ENCODE data around the gene AP1S2. TPM values are rescaled to one million over a fixed set of nuclear protein-coding genes. Genes with fewer than 3 reads are reported as not detected.

The AP1S2 gene
- total and polyA plus RNA-seq, 9 of the 15 experiments (the other 6 are each of a cell fraction or from before 2014, with no cell fraction given), result 11.1 to 64.2 (median 25.8) TPM

GRCh38 chrX:15854080-15854655, 445 bp downstream of the AP1S2 start (continued):
- TF ChIP-seq HDGF (IDR thresholded peaks at IDR 0.05) (no peak), ZNF668 (CRISPR knock-in tag; IDR thresholded peaks at IDR 0.05) (no peak), BRF1 (IDR thresholded peaks at IDR 0.05; ENCODE audit: borderline replicate concordance, extremely low read depth, insufficient read length) (no peak), EGR1 (conservative IDR thresholded peaks at IDR 0.05) (peak; percentile 45), XRCC4 (IDR thresholded peaks at IDR 0.05; ENCODE audit: extremely low read depth, insufficient read depth, insufficient read length) (no peak), EP400 (IDR thresholded peaks at IDR 0.05) (no peak), RCOR1 (IDR thresholded peaks at IDR 0.05; ENCODE audit: borderline replicate concordance in 1 of 2, low read depth in 2 of 2, low read length in 2 of 2) (peak in 1 of 2 experiments; percentile 76; a peak in 2 of 4 replicates), KDM2B (CRISPR knock-in tag; IDR thresholded peaks at IDR 0.05) (no peak), ZNF785 (CRISPR knock-in tag; IDR thresholded peaks at IDR 0.05) (no peak), RUNX1 (IDR thresholded peaks at IDR 0.05; ENCODE audit: low read depth) (no peak), BCL6 (CRISPR knock-in tag; IDR thresholded peaks at IDR 0.05) (no peak), TCF15 (CRISPR knock-in tag; IDR thresholded peaks at IDR 0.05) (no peak), TCF7L2 (IDR thresholded peaks at IDR 0.05; ENCODE audit: low read depth, low read length) (no peak), NFYB (IDR thresholded peaks at IDR 0.05; ENCODE audit: extremely low read depth, insufficient read length) (no peak), ZNF431 (CRISPR knock-in tag; IDR thresholded peaks at IDR 0.05) (no peak), NFIC (IDR thresholded peaks at IDR 0.05) (no peak), HINFP (tag; conservative IDR thresholded peaks at IDR 0.05; ENCODE audit: low read depth) (no peak), MEIS2 (IDR thresholded peaks at IDR 0.05; ENCODE audit: partially characterized antibody) (peak; percentile 66), HNRNPUL1 (IDR thresholded peaks at IDR 0.05; ENCODE audit: low read length) (no peak), ZNF24 (IDR thresholded peaks at IDR 0.05) (no peak), ETS2 (tag; IDR thresholded peaks at IDR 0.05; ENCODE audit: borderline replicate concordance, poor library complexity, severe bottlenecking) (no peak), MBD2 (IDR thresholded peaks at IDR 0.05; ENCODE audit: borderline replicate concordance, low read depth) (no peak)
- TF ChIP-seq, protein P1, sequence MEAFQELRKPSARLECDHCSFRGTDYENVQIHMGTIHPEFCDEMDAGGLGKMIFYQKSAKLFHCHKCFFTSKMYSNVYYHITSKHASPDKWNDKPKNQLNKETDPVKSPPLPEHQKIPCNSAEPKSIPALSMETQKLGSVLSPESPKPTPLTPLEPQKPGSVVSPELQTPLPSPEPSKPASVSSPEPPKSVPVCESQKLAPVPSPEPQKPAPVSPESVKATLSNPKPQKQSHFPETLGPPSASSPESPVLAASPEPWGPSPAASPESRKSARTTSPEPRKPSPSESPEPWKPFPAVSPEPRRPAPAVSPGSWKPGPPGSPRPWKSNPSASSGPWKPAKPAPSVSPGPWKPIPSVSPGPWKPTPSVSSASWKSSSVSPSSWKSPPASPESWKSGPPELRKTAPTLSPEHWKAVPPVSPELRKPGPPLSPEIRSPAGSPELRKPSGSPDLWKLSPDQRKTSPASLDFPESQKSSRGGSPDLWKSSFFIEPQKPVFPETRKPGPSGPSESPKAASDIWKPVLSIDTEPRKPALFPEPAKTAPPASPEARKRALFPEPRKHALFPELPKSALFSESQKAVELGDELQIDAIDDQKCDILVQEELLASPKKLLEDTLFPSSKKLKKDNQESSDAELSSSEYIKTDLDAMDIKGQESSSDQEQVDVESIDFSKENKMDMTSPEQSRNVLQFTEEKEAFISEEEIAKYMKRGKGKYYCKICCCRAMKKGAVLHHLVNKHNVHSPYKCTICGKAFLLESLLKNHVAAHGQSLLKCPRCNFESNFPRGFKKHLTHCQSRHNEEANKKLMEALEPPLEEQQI (IDR thresholded peaks at IDR 0.05), result no peak
- TF ChIP-seq, protein P2, sequence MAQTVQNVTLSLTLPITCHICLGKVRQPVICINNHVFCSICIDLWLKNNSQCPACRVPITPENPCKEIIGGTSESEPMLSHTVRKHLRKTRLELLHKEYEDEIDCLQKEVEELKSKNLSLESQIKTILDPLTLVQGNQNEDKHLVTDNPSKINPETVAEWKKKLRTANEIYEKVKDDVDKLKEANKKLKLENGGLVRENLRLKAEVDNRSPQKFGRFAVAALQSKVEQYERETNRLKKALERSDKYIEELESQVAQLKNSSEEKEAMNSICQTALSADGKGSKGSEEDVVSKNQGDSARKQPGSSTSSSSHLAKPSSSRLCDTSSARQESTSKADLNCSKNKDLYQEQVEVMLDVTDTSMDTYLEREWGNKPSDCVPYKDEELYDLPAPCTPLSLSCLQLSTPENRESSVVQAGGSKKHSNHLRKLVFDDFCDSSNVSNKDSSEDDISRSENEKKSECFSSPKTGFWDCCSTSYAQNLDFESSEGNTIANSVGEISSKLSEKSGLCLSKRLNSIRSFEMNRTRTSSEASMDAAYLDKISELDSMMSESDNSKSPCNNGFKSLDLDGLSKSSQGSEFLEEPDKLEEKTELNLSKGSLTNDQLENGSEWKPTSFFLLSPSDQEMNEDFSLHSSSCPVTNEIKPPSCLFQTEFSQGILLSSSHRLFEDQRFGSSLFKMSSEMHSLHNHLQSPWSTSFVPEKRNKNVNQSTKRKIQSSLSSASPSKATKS (CRISPR knock-in tag; IDR thresholded peaks at IDR 0.05), result no peak
